ENCODE measurements around the gene S100A16.

The S100A16 gene

DNA sequence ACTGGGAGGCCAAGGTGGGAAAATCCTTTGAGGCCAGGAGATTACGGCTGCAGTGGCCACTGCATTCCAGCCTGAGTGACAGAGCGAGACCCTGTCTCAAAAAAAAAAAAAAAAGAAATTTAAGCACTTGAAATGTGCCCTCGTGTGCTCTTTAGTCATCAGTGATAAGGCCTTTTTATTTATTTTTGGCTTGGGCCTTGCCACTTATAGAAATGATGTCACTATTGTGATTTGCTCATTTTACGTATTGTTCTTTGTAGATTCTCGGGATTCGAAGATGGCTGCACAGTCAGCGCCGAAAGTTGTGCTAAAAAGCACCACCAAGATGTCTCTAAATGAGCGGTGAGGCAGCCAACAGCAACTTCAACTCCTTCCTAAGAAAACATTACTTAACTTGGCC lies 23.4 kb upstream of the S100A16 start:
- no peak for DNase-seq (ENCODE audit: low spot score)

DNA sequence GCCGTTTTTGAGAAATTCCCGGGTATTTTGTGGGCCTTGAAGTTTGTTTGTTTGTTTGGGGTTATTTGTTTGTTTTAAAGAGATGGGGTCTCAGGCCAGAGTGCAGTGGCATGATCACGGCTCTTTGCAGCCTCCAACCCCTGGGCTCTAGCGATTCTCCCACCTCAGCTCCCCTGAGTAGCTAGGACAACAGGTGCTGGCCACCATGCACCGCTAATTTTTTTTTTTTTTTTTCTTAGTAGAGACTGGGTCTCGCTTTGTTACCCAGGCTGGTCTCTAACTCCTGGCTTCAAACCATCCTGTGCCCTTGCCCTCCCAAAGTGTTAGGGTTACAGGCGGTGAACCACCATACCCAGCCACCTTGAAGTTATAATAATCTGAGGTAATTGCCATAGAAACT lies 22.9 kb upstream of the S100A16 start:
- DNase-seq (ENCODE audit: low spot score): no peak

DNA sequence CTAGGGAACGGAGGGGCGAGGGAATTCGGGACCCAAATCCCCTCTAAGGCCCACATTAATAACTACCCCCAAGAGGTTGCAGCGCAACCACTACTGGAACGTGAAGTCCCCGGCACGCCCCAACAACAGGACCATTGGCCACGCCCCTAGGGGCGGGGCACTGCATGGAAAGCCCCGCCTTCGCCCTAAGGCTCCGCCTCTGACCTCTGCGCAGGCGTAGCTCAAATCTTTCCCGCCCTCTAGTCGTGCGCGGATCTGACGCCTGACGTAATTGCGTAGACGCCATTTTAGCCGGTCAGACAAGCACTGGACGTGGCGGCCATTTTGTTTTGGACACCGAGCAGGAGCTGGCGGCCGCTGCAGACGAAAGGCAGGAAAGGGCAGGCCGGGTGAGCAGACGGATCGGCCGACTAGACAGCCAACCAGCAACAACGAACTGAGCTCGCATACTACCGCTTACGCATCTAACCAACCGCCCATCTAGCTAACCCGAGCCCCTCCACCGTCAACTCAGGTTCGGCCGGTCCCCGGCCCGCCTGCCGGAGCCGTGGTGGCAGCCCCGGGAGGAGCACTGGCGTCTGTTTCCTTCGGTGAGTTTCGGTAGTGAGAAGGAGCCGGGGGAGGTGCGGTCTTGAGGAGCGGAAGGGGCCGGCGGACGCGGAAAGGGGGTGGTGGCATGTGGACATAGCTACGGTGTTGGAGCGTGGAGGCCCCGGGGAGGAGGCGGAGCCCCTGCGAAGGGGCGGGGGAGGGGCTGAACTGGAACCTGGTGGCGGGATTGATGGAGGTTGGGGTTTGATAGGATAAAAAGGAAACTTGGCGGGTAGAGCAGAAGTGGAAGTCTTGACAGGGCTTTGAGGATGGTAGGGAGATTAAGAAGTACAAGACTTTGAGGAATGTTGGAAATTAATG lies 21.1 kb upstream of the S100A16 start, which contains the start of gene CHTOP:
TSS of gene CHTOP (plus strand) at position 313 of the 912 bp plus-strand sequence. CDS start 2,523 bp downstream, outside the sequence.
- DNase-seq (ENCODE audit: low spot score): peak; percentile 97

DNA sequence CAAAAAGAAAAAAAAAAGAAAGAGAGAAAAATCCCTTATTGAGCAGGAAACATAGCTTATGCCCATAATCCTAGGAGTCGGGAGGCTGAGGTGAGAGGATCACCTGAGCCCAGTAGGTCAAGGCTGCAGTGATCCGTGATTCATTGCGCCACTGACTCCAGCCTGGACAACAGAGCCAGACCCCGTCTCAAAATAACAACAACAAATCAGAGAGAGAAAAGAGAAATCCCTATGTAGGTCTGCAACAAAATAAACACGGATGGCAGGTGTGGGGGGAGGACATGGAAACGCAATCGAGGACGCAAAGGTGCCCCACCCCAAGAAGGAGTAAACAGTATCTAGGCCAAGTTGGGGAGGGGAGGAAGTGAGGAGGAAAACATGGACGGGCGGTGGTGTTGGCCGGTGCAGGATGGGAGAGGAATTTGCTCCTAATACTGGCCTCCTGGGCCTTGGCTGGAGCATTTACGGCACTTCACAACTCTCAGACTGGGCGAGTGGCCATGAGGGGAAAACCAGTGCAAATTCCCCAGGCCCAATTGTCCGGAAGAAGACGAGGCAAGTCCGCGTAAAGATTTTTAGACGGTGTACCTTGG lies 20.3 kb upstream of the S100A16 start:
- DNase-seq (ENCODE audit: low spot score): no peak

DNA sequence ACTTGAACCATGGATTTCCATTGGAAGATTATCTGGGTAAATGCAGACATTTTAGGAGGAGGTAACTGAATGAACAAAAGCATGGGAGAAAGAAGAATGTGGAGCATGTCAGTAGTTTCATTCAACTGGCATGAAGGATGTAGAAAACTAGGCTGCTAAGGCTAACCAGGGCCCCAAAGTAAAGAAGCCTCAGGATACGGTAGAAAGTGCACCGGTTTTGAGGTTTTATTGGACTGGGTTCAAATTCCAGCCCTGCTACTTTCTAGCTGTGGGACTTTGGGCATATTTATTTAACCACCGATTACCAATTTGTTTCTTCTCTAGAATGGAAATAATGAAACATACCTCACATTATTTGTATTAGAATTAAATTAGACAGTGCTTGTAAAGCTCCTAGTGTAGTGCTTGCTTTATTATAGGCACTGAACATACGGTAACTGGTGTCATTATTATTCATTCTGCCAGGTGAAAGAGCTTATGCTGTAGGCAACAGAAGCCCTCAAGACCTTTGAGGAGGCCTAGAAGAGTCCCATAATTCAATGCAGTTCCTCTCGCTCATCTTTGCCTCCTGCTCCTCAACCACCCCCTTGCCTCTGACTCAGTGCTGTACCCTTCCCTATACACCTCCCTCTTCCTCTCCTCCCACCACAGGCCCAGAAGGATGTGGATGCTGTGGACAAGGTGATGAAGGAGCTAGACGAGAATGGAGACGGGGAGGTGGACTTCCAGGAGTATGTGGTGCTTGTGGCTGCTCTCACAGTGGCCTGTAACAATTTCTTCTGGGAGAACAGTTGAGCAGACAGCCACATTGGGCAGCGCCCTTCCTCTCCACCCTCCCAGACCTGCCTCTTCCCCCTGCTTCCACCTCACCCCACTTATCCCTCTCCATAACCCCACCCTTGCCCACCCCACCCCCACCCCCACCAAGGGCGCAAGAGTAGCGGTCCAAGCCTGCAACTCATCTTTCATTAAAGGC lies 18.4 kb upstream of the S100A16 start:
- no peak for DNase-seq (ENCODE audit: low spot score)

DNA sequence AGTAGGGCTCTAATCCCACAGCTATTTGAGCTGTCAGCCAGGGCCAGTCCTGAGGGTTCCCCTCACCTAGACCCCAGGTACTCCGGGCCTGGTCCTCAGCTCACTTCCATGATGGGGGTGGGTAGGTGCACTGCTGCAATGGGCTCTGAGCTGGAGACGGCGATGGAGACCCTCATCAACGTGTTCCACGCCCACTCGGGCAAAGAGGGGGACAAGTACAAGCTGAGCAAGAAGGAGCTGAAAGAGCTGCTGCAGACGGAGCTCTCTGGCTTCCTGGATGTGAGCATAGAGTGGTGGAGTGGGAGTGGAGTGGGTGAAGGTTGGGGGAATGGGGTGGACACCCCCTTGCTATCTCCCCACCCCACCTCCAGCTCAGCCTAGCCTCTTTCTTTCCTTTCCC lies 17.4 kb upstream of the S100A16 start:
- DNase-seq (ENCODE audit: low spot score): no peak

DNA sequence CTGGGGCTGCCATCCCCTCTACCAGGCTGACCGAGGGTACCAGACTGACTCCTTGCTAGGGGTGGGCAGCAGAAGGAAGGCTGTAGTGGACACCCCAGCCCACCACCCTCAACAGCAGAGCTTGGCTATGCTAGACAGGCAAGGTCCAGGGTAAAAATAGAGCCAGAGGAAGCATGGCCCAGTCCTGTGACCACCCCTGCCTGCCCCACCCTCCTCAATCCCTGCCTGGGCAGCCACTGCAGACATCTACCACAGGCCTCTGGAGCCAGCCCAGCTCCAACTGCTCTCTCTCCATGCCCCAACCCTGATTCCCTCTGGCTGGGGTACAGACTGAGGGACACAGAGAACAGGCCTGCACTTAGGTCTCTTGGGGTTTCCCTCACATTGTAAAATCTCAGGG lies 17.0 kb upstream of the S100A16 start:
- no peak for DNase-seq (ENCODE audit: low spot score)

DNA sequence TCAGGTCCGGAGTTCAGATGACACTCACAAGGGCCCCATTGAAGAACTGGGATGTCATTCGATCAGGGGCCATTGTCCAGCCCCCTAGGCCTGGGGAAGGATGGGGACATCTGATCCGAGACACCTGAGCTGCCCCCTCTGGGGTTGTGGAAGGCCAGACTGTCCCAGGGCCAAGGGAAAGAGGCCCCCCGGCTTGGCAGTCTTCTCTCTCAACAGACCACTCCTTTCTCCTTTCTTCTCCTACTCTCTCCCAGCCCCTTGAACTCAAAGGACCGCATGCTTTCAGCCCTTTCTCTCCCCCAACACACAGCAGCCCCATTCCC lies 16.4 kb upstream of the S100A16 start:
- no peak for DNase-seq (ENCODE audit: low spot score)

DNA sequence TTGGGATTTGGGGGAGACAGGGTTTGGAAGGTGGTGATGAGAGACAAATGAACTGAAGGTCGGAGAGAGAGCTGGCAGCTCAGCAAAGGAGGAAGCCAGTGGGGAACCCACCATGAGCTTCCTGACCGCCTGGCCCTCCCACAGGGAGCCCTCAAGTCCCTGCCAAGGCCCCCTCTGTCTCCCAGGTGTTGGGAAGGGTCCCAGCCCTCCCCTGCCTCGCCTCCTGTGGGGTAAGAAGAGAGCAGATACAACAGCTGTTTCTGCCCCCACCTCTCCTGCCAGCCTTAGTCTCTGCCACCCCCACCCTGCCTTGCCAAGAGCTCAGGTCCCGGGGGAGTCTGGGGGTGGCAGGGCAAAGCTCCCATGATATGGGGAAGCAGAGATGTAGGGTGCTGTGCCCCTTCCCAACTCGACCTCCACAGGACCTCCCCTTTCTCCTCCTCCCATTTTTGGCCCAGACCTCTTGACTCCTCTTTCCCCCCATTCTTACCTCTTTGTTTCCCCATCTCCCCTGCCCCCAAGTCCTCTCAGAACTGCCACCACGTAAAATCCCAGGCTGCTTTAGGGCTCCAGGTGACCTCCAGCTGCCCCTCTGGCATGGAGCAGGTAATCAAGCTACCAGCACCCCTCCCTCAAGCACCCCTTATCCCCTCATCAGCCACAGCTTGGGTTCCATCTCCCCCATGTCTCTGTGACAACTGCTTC lies 15.9 kb upstream of the S100A16 start:
- DNase-seq (ENCODE audit: low spot score): no peak

DNA sequence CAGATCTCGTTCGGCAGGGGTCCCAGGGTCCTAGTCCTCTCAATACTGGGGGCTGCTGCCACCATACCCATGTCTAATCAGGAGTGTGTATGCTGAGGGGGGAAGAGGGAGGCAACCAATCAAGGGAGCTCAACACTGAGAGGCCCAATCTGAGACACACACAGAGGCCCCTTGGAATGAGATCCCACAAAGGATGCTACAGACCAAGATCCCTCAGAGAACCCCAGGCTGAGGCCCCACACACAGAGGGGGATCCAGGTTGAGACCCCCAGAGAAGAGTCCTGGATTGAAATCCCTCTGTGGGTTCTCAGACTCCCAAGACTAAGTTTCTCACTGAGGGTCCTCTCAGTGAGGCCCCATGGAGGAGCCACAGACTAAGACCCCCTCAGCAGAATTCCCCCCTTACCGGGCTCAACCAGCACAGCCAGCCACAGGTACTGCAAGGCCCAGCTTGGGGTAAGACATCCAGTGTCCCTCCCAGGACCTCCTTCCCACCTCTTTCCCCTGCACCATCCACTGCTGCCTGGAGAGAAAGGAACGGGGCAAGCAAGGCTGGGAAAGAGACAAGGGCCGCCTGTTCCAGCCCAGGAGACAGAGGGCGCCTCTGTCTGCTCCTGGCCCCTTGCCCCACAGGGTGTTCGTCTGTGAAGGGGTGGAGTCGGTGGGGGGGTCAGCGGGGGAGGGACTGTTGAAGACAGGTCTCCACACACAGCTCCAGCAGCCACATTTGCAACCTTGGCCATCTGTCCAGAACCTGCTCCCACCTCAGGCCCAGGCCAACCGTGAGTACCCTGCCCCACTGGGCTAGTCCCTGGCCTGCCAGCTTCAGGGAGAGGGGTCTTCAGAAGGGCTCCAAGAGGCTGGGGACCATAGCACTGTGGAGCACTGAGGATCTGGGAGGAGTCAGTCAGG lies 15.0 kb upstream of the S100A16 start, which contains the start of gene S100A1:
TSS of gene S100A1 (plus strand) at position 720 of the 912 bp plus-strand sequence. CDS start 2,088 bp downstream, outside the sequence.
- DNase-seq (ENCODE audit: low spot score): no peak

DNA sequence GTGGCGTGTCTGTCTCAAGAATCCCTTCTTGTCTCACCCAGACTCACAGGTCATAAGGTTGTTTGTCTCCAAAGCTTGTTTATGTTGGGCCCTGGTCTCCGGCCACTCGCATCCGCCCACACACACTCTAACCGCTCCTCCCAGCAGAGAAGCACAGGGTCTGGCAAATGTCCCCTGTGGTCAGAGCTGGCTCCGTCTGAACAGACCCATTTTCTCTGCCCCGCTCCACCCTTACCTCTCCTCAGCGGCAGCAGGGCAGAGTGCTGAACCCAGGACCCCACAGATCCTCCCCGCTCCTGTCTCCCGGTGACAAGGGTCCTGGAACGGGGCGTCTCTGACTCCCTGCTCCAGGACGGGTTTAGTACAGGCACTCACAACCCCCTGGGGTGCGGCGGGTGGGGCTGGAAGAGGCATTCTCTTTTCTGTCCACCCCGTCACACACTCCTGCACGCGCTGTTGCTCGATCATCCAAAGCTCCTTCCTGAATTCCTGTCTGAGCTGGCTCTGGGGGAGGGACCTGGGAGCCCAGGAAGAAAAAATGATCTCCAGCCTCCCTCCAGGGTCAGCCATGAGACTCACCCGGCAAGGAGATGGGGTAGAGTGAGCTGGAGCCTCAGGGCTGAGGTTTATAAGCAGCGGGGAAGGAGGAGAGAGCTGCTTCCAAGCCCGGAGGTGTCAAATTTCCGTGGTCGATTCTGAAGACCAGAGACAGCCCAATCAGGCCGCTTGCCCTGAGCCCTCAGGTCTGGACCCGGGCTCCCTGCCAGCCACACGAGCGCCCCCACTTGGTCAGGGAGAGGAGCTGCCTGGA lies 14.2 kb upstream of the S100A16 start, which contains the start of gene S100A13:
TSS of gene S100A13 (minus strand) at position 602 of the 811 bp plus-strand sequence. CDS start 1,033 bp downstream, outside the sequence.
- peak; percentile 37 for DNase-seq (ENCODE audit: low spot score)

DNA sequence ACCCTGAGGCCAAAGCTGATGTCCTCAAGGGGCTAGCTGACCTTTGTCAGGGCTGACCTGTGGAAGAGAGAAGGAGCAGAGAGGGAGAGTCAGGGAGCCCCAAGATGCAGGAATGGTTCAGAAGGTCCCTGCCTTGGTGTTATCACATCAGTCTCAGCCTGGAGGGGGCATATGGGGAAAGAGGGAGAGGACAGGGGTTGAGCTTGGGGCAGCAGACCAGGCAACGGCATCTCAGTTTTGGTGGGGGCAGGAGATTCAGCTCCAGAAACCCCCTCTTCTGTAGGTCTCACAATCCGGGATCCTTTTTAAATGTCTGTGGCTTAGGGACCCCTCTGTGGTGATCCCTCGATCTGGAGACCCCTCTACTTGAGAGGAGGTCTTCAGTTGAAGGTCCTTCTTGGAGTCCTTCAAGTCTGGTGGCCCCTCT lies 13.6 kb upstream of the S100A16 start:
- no peak for DNase-seq (ENCODE audit: low spot score)

DNA sequence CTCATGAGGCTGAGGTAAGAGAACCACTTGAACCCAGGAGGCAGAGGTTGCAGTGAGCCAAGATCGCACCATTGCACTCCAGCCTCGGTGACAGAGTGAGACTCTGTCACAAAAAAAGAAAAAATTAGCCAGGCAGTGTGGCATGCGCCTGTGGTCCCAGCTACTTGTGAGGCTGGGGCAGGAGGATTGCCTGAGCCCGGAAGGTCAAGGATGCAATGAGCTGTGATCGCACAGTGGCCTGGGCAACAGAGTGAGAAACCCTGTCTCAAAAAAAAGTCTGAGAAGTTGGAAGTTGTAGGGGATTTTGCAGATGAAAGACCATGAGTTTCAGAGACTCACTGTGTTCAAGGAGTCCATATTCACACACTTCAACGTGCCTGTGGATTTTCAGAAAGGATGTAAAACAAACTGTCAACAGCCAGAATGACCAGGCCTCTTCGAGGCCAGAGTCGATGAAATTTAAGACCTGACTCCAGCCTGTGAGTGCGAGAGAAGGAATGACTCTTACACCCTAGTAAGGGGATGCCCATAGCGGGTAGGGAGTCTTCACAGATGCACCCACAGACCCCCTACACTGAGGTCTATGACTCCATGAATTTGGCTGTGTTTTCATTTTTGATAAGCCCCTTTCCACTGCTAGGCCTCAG lies 12.2 kb upstream of the S100A16 start:
- DNase-seq (ENCODE audit: low spot score): no peak

DNA sequence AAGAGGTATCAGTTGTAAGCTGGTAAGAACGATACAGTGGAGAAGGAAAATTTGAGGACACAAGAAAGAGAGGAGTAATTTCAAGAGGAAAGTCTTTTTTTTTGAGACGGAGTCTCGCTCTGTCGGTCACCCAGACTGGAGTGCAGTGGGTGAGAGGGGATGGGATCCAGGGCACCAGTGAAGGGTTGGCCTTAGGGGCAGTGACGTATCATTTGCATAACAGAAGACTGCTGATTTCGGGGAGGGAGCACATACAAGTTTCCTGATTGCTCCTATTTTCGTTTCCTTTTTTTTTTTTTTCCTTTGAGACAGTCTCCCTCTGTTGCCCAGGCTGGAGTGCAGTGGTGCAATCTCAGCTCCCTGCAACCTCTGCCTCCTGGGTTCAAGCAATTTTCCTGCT lies 10.2 kb upstream of the S100A16 start:
- DNase-seq (ENCODE audit: low spot score): no peak

DNA sequence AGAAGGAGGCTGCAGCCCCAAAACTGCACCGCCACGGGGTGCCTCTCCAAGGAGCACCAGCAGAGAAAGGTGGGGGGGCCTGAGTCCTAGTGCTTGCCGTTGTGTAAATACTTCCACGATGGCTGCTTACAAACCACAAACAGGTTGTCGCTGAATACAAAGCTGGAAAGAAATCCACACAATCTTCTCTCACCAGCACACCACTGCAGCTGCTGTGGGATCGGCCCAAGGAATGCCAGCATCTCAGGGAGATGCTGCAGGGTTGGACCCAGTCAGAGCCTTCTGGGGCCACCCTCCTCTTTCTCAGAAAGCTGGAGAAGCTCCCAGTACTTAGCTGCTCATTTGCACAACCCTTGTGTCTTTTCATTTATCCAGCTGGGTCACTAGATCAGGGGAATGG lies 6.2 kb upstream of the S100A16 start:
- no peak for DNase-seq (ENCODE audit: low spot score)

DNA sequence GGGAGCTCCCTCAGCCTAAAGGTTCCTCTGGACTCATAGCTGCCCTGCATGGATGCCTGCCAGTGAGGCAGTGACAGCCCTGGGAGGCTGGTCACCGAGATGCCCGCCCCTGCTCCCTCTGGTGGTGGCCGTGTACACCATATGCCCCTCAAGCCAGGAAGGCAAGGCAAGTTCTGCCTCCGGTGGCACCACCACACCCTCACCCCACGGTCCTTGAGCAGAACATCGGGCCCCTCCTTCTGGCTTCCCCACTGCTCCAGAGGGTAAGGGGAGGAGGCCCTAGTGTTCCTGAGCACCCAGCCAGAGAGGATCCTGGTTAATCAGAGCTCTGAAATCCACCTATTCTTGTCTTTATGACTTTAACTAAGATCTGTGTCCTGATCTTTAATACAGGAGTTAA lies 4.7 kb upstream of the S100A16 start:
- DNase-seq (ENCODE audit: low spot score): peak; percentile 60

DNA sequence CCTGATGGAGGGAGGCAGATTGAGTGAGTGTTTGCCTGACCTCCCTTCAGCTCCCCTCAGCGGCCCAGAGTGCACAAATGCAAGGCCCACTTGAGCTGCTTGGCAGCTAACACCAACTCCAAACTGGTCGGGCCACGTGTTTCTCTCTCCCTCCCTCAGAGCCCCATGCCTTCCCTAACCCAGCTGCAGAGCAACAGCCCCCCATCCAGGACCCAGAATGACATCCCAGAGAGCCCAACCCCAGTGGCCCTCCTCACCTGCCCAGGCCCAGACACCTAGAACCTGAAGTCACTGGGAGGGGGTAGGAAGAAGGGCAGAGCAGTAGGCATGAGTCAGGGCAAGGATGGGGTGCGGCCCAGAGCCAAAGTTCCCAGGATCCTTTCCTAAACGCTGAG lies 4.0 kb upstream of the S100A16 start:
- DNase-seq (ENCODE audit: low spot score): no peak

DNA sequence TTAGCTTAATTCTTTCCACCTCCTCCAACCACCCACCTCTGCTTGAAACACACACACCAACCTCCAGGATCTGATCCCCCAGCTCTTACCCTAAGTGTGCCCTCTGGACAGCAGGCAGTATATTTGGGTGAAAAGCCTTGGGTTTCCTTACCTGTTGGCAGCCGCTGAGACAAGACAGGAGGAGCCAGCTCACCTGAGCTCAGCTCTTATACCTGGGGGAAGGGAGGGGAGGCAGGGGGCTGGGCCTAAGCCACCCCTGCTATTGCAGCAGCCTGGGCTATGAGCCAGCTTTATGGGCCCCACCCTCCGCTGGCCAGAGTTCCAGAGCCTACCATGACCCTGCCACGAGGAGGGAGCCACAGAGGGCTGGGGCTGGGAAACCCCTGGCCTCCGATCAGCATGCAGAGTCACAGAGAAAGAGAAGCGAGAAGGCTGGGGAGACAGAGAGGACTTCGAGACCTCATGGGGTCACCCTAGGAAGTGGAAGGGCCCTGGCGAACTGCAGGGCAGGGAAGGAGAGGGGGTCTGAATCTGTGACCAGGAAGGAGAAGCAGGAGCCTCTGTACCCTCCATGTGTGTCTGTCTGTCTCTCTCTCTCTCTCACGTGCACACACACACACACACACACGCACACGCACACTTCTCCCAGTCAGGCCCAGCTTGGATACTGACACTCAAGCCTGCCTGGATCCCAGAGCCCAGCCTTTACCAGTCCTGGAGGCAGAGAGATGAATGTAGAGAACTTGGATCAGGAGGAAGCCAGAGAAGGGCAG lies 3.4 kb upstream of the S100A16 start, which contains the start of gene S100A14:
TSS of gene S100A14 (minus strand) at position 182 of the 773 bp plus-strand sequence. CDS start 467 bp downstream, outside the sequence.
- no peak for DNase-seq (ENCODE audit: low spot score)
